Activated CD4-positive, CD25-positive, alpha-beta regulatory T cell treated with anti-CD3 and anti-CD28 coated beads, Interleukin-2, amount 50 U/mL, for 24 hours (primary cell): Measurements from ENCODE around the gene GPR146.
"Not testable (repeated sequence)": the region's sequence is repeated elsewhere in the genome, so short reads cannot be mapped to it uniquely, and the experiment has no call there.

Source experiments
- ATAC-seq, 2 donors: fragments of 150-1000 bp; cut with Tn5 transposase; one replicate each; pipeline ENCODE4 v1.10.0; 2021; ENCODE audit warnings: mild to moderate bottlenecking in 1 of 2, moderate library complexity in 1 of 2

GPR146 gene

GRCh38 chr7:1044189-1045068 is at the start of gene GPR146:
TSS of gene GPR146 (plus strand) at chr7:1044546. CDS start at chr7:1057516, 12,970 bp downstream.
- ATAC-seq: peak; percentile 92

GRCh38 chr7:994592-995308 is 49.6 kb upstream of the GPR146 start:
- ATAC-seq: no peak

GRCh38 chr7:995571-995970 is 48.8 kb upstream of the GPR146 start:
- ATAC-seq: no peak

- no peak for ATAC-seq
These were observed 48.1 kb upstream of the GPR146 start for GRCh38 chr7:996079-996872.

- ATAC-seq: no peak
These were observed 46.6 kb upstream of the GPR146 start for GRCh38 chr7:997404-998395.

- ATAC-seq: no peak
These were observed 45.0 kb upstream of the GPR146 start for GRCh38 chr7:999149-999879.

GRCh38 chr7:999941-1000935 is 44.1 kb upstream of the GPR146 start:
- ATAC-seq: no peak

GRCh38 chr7:1001069-1001770 is 43.1 kb upstream of the GPR146 start:
- ATAC-seq: not testable (repeated sequence)

GRCh38 chr7:1002026-1002425 is 42.3 kb upstream of the GPR146 start:
- ATAC-seq: not testable (repeated sequence)

GRCh38 chr7:1002445-1002844 is 41.9 kb upstream of the GPR146 start:
- ATAC-seq: not testable (repeated sequence)

- no peak for ATAC-seq
These were observed 40.1 kb upstream of the GPR146 start for GRCh38 chr7:1004018-1004852.

GRCh38 chr7:1005303-1005702 is 39.0 kb upstream of the GPR146 start:
- no peak for ATAC-seq

GRCh38 chr7:1007901-1008300 is 36.4 kb upstream of the GPR146 start:
- no peak for ATAC-seq

GRCh38 chr7:1008733-1009363 is 35.5 kb upstream of the GPR146 start:
- ATAC-seq: no peak

- ATAC-seq: no peak
These were observed 34.6 kb upstream of the GPR146 start for GRCh38 chr7:1009747-1010146.

GRCh38 chr7:1010226-1010625 is 34.1 kb upstream of the GPR146 start:
- ATAC-seq: no peak

GRCh38 chr7:1011297-1012003 is 32.9 kb upstream of the GPR146 start:
- ATAC-seq: no peak
